GM23338 (cell line): ENCODE data around the gene PAX6.

Experiments
- CREB1 ChIP-seq: fragments of 250-450 bp; sonication (Bioruptor Pico); IDR thresholded peaks from 2 replicates; pipeline ENCODE4 v1.5.0; 2020; ENCODE audit warnings: low read depth, mild to moderate bottlenecking, moderate library complexity
- ETS1 ChIP-seq: IDR thresholded peaks from 2 replicates; pipeline ENCODE4 v1.6.1; 2016; ENCODE audit warnings: antibody characterized with exemption
- EZH2 ChIP-seq: fragments of 200-600 bp; sonication (generic); IDR thresholded peaks from one replicate; pipeline ENCODE4 v1.8.0; 2017; ENCODE audit warnings: antibody characterized with exemption, mild to moderate bottlenecking, low read depth; ENCODE audit not compliant: unreplicated experiment
- EZH2phosphoT487 ChIP-seq: fragments of 200-600 bp; sonication (generic); IDR thresholded peaks from one replicate; pipeline ENCODE4 v1.8.1; 2018; ENCODE audit warnings: antibody characterized with exemption; ENCODE audit not compliant: unreplicated experiment
- JUNB ChIP-seq: IDR thresholded peaks from one replicate; pipeline ENCODE4 v1.6.1; 2016; ENCODE audit warnings: antibody characterized with exemption; ENCODE audit not compliant: unreplicated experiment
- POLR2AphosphoS5 ChIP-seq: IDR thresholded peaks from 2 replicates; pipeline ENCODE4 v1.6.1; 2016; ENCODE audit warnings: antibody characterized with exemption, low read depth
- STAT1 ChIP-seq: IDR thresholded peaks from one replicate; pipeline ENCODE4 v1.6.1; 2016; ENCODE audit warnings: antibody characterized with exemption; ENCODE audit not compliant: unreplicated experiment
- ZNF114 ChIP-seq: fragments of 250-450 bp; sonication (Bioruptor Pico); IDR thresholded peaks from 2 replicates; pipeline ENCODE4 v1.5.0; 2020; ENCODE audit warnings: mild to moderate bottlenecking, moderate library complexity
- ZNF331 ChIP-seq: fragments of 250-450 bp; sonication (Bioruptor Pico); IDR thresholded peaks from 2 replicates; pipeline ENCODE4 v1.5.0; 2020; ENCODE audit warnings: low read depth, mild to moderate bottlenecking, moderate library complexity
- TF ChIP-seq, protein P1 (sequence below), 2 experiments: fragments of 200-600 bp in 1 of 2; sonication (generic) in 1 of 2; conservative IDR thresholded peaks; 2 replicates each; pipeline versions ENCODE4 v1.5.1 to v1.6.1; 2016 to 2017; ENCODE audit warnings: antibody characterized with exemption in 2 of 2, low read depth in 2 of 2, mild to moderate bottlenecking in 2 of 2, moderate library complexity in 1 of 2
- TF ChIP-seq, protein P2 (sequence below): IDR thresholded peaks from one replicate; pipeline ENCODE4 v1.6.1; 2018; ENCODE audit warnings: antibody characterized with exemption; ENCODE audit not compliant: unreplicated experiment
- TF ChIP-seq, protein P3 (sequence below): fragments of 250-450 bp; sonication (Bioruptor Pico); IDR thresholded peaks from 2 replicates; pipeline ENCODE4 v1.5.0; 2020; ENCODE audit warnings: mild to moderate bottlenecking, moderate library complexity

- TF ChIP-seq, protein P1, sequence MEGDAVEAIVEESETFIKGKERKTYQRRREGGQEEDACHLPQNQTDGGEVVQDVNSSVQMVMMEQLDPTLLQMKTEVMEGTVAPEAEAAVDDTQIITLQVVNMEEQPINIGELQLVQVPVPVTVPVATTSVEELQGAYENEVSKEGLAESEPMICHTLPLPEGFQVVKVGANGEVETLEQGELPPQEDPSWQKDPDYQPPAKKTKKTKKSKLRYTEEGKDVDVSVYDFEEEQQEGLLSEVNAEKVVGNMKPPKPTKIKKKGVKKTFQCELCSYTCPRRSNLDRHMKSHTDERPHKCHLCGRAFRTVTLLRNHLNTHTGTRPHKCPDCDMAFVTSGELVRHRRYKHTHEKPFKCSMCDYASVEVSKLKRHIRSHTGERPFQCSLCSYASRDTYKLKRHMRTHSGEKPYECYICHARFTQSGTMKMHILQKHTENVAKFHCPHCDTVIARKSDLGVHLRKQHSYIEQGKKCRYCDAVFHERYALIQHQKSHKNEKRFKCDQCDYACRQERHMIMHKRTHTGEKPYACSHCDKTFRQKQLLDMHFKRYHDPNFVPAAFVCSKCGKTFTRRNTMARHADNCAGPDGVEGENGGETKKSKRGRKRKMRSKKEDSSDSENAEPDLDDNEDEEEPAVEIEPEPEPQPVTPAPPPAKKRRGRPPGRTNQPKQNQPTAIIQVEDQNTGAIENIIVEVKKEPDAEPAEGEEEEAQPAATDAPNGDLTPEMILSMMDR (conservative IDR thresholded peaks at IDR 0.05; ENCODE audit: low read depth in 2 of 2), result no peak
- TF ChIP-seq EZH2, result no peak
- TF ChIP-seq POLR2AphosphoS5, result no peak
- no peak for TF ChIP-seq ETS1
- TF ChIP-seq EZH2phosphoT487, result no peak
- no peak for TF ChIP-seq JUNB
- no peak for TF ChIP-seq CREB1 (CRISPR knock-in tag)
- no peak for TF ChIP-seq ZNF331 (CRISPR knock-in tag)
- TF ChIP-seq, protein P2, sequence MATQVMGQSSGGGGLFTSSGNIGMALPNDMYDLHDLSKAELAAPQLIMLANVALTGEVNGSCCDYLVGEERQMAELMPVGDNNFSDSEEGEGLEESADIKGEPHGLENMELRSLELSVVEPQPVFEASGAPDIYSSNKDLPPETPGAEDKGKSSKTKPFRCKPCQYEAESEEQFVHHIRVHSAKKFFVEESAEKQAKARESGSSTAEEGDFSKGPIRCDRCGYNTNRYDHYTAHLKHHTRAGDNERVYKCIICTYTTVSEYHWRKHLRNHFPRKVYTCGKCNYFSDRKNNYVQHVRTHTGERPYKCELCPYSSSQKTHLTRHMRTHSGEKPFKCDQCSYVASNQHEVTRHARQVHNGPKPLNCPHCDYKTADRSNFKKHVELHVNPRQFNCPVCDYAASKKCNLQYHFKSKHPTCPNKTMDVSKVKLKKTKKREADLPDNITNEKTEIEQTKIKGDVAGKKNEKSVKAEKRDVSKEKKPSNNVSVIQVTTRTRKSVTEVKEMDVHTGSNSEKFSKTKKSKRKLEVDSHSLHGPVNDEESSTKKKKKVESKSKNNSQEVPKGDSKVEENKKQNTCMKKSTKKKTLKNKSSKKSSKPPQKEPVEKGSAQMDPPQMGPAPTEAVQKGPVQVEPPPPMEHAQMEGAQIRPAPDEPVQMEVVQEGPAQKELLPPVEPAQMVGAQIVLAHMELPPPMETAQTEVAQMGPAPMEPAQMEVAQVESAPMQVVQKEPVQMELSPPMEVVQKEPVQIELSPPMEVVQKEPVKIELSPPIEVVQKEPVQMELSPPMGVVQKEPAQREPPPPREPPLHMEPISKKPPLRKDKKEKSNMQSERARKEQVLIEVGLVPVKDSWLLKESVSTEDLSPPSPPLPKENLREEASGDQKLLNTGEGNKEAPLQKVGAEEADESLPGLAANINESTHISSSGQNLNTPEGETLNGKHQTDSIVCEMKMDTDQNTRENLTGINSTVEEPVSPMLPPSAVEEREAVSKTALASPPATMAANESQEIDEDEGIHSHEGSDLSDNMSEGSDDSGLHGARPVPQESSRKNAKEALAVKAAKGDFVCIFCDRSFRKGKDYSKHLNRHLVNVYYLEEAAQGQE, result no peak
- no peak for TF ChIP-seq ZNF114 (CRISPR knock-in tag)
- no peak for TF ChIP-seq STAT1
- TF ChIP-seq, protein P3, sequence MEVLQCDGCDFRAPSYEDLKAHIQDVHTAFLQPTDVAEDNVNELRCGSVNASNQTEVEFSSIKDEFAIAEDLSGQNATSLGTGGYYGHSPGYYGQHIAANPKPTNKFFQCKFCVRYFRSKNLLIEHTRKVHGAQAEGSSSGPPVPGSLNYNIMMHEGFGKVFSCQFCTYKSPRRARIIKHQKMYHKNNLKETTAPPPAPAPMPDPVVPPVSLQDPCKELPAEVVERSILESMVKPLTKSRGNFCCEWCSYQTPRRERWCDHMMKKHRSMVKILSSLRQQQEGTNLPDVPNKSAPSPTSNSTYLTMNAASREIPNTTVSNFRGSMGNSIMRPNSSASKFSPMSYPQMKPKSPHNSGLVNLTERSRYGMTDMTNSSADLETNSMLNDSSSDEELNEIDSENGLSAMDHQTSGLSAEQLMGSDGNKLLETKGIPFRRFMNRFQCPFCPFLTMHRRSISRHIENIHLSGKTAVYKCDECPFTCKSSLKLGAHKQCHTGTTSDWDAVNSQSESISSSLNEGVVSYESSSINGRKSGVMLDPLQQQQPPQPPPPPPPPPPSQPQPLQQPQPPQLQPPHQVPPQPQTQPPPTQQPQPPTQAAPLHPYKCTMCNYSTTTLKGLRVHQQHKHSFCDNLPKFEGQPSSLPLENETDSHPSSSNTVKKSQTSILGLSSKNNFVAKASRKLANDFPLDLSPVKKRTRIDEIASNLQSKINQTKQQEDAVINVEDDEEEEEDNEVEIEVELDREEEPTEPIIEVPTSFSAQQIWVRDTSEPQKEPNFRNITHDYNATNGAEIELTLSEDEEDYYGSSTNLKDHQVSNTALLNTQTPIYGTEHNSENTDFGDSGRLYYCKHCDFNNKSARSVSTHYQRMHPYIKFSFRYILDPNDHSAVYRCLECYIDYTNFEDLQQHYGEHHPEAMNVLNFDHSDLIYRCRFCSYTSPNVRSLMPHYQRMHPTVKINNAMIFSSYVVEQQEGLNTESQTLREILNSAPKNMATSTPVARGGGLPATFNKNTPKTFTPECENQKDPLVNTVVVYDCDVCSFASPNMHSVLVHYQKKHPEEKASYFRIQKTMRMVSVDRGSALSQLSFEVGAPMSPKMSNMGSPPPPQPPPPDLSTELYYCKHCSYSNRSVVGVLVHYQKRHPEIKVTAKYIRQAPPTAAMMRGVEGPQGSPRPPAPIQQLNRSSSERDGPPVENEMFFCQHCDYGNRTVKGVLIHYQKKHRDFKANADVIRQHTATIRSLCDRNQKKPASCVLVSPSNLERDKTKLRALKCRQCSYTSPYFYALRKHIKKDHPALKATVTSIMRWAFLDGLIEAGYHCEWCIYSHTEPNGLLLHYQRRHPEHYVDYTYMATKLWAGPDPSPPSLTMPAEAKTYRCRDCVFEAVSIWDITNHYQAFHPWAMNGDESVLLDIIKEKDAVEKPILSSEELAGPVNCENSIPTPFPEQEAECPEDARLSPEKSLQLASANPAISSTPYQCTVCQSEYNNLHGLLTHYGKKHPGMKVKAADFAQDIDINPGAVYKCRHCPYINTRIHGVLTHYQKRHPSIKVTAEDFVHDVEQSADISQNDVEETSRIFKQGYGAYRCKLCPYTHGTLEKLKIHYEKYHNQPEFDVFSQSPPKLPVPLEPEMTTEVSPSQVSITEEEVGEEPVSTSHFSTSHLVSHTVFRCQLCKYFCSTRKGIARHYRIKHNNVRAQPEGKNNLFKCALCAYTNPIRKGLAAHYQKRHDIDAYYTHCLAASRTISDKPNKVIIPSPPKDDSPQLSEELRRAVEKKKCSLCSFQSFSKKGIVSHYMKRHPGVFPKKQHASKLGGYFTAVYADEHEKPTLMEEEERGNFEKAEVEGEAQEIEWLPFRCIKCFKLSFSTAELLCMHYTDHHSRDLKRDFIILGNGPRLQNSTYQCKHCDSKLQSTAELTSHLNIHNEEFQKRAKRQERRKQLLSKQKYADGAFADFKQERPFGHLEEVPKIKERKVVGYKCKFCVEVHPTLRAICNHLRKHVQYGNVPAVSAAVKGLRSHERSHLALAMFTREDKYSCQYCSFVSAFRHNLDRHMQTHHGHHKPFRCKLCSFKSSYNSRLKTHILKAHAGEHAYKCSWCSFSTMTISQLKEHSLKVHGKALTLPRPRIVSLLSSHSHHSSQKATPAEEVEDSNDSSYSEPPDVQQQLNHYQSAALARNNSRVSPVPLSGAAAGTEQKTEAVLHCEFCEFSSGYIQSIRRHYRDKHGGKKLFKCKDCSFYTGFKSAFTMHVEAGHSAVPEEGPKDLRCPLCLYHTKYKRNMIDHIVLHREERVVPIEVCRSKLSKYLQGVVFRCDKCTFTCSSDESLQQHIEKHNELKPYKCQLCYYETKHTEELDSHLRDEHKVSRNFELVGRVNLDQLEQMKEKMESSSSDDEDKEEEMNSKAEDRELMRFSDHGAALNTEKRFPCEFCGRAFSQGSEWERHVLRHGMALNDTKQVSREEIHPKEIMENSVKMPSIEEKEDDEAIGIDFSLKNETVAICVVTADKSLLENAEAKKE (CRISPR knock-in tag), result no peak
Observed at GRCh38 chr11:31841435-31841834, 30.3 kb upstream of the PAX6 start.
